PC-3 (cell line): Measurements from ENCODE around the gene HM13. TPM values are rescaled to one million over a fixed set of nuclear protein-coding genes. Genes with fewer than 3 reads are reported as not detected.
A peak's percentile ranks its signal among the peaks of the same experiment; 100 is the strongest.
"Not testable (repeated sequence)": the region's sequence is repeated elsewhere in the genome, so short reads cannot be mapped to it uniquely, and the experiment has no call there.

Source experiments
- ATAC-seq: fragments of 200-7000 bp; cut with Tn5 transposase; 2 replicates; pipeline ENCODE4 v1.9.1; 2020; ENCODE audit warnings: mild to moderate bottlenecking, moderate library complexity
- Bru-seq: library from RNA; stranded (reverse); fragments of 400-500 nt; gene quantifications from one replicate; lab custom pipeline; 2021; lab: Mats Ljungman, UMichigan
- BruChase-seq, 2 experiments: library from RNA; stranded (reverse); fragments of 400-500 nt; gene quantifications; one replicate each; lab custom pipeline; 2021; lab: Mats Ljungman, UMichigan
- BruUV-seq: library from RNA; stranded (reverse); fragments of 400-500 nt; replicated peaks from 2 replicates; lab custom pipeline; 2021; lab: Mats Ljungman, UMichigan
- CTCF ChIA-PET: fragments of 300-600 bp; sonication (Branson Sonifier 250); formaldehyde crosslinking; loops from one replicate; lab custom pipeline; 2022; ENCODE audit warnings: antibody characterized with exemption; lab: Charles Lee
- POLR2A ChIA-PET: fragments of 300-600 bp; sonication (Branson Sonifier 250); formaldehyde crosslinking; loops from one replicate; lab custom pipeline; 2022; ENCODE audit warnings: antibody characterized with exemption; ENCODE audit not compliant: unreplicated experiment; lab: Charles Lee
- DNase-seq: peaks from one replicate; pipeline ENCODE4 v3.0.0-alpha.2; 2015
- H2AFZ ChIP-seq: fragments of 300-600 bp; sonication (generic); 2 replicates; pipeline ENCODE4 v1.6.0; 2016; ENCODE audit warnings: antibody characterized with exemption, low read length
- H3F3A ChIP-seq: fragments of 300-600 bp; sonication (generic); one replicate; pipeline ENCODE4 v1.6.0; 2017; ENCODE audit warnings: antibody characterized with exemption, low read length, control low read depth, mild to moderate bottlenecking; ENCODE audit not compliant: unreplicated experiment
- H3K27ac ChIP-seq: fragments of 300-600 bp; sonication (generic); 2 replicates; pipeline ENCODE4 v1.5.1; 2016; ENCODE audit warnings: mild to moderate bottlenecking, low read length
- H3K27me3 ChIP-seq: fragments of 300-600 bp; sonication (generic); 2 replicates; pipeline ENCODE4 v1.6.1; 2016; ENCODE audit warnings: low read length, mixed read lengths
- H3K36me3 ChIP-seq: fragments of 300-600 bp; sonication (generic); 2 replicates; pipeline ENCODE4 v1.6.1; 2016; ENCODE audit warnings: low read depth, mixed run types, low read length, mixed read lengths
- H3K4me1 ChIP-seq: fragments of 300-600 bp; sonication (generic); 2 replicates; pipeline ENCODE4 v1.5.1; 2016; ENCODE audit warnings: low read length; ENCODE audit not compliant: insufficient read depth
- H3K4me2 ChIP-seq: fragments of 300-600 bp; sonication (generic); 2 replicates; pipeline ENCODE4 v1.6.0; 2016; ENCODE audit warnings: low read length
- H3K4me3 ChIP-seq: fragments of 300-600 bp; sonication (generic); 2 replicates; pipeline ENCODE4 v1.5.1; 2016; ENCODE audit warnings: mild to moderate bottlenecking, low read length, mixed read lengths
- H3K79me2 ChIP-seq: fragments of 300-600 bp; sonication (generic); 2 replicates; pipeline ENCODE4 v1.6.1; 2017; ENCODE audit warnings: low read length, mixed read lengths
- H3K9ac ChIP-seq: fragments of 300-600 bp; sonication (generic); 2 replicates; pipeline ENCODE4 v1.6.0; 2016; ENCODE audit warnings: mild to moderate bottlenecking, low read length
- H3K9me2 ChIP-seq: fragments of 300-600 bp; sonication (generic); replicated peaks from 2 replicates; pipeline ENCODE4 v1.6.1; 2016; ENCODE audit warnings: mixed run types, low read length, mixed read lengths
- H3K9me3 ChIP-seq: fragments of 300-600 bp; sonication (generic); 2 replicates; pipeline ENCODE4 v1.6.1; 2016; ENCODE audit warnings: low read length, mixed read lengths
- H4K20me1 ChIP-seq: fragments of 300-600 bp; sonication (generic); 2 replicates; pipeline ENCODE4 v1.6.1; 2016; ENCODE audit warnings: low read length, mixed read lengths
- CTCF ChIP-seq: fragments of 300-600 bp; sonication (generic); conservative IDR thresholded peaks from 2 replicates; pipeline ENCODE4 v1.5.1; 2017; ENCODE audit warnings: antibody characterized with exemption, low read depth, mild to moderate bottlenecking, low read length
- EZH2 ChIP-seq: fragments of 300-600 bp; sonication (generic); IDR thresholded peaks from one replicate; pipeline ENCODE4 v1.6.1; 2017; ENCODE audit warnings: antibody characterized with exemption, mild to moderate bottlenecking, low read length; ENCODE audit not compliant: unreplicated experiment
- EZH2phosphoT487 ChIP-seq: fragments of 300-600 bp; sonication (generic); IDR thresholded peaks from 2 replicates; pipeline ENCODE4 v1.6.1; 2018; ENCODE audit warnings: mild to moderate bottlenecking, antibody characterized with exemption, low read length, borderline replicate concordance
- intact Hi-C: fragments of 100-400 bp; cut with micrococcal nuclease; formaldehyde crosslinking; loops from 2 replicates; pipeline ENCODE4 v1.9.0; 2023
- long read RNA-seq: library from polyadenylated mRNA; unstranded; transcript quantifications from one replicate; pipeline ENCODE4 v2.0.0, GENCODE V29; 2021; ENCODE audit not compliant: unreplicated experiment
- total RNA-seq: library from RNA; depleted of rRNA; stranded (reverse); fragments of >200 nt; gene quantifications from 2 replicates; pipeline ENCODE4 v1.2.3, GENCODE V29; 2014; rRNA removed

Gene HM13
- 99.5 and 125 TPM in 2 replicates for total RNA-seq
- Bru-seq, nascent RNA, result percentile 96 among the genes with signal in this experiment
- percentile 90 among the genes with signal in this experiment for BruChase-seq, experiment 1, labeled RNA remaining after a 6-hour chase
- percentile 91 among the genes with signal in this experiment for BruChase-seq, experiment 2, labeled RNA remaining after a 2-hour chase
- long read RNA-seq, transcript HM13-202 (12 exons, 1,606 nt), result major isoform, 671 of 980 reads
- long read RNA-seq, transcript HM13-201 (13 exons, 1,809 nt), result minor isoform, 25 of 980 reads
- long read RNA-seq, transcript HM13-204 (13 exons, 3,810 nt), result minor isoform, 8 of 980 reads
- long read RNA-seq, transcript HM13-224 (3 exons, 3,932 nt), result minor isoform, 5 of 980 reads
- long read RNA-seq, partial matches to known transcripts, result 59 of 980 reads
- long read RNA-seq, other reads (novel, unspliced or antisense), result 210 of 980 reads

GRCh38 chr20:31514154-31515071, at the start of gene HM13:
HM13 (plus strand) TSS chr20:31514442; CDS start chr20:31514552, 110 bp downstream.
- intact Hi-C loops, result no loop called here
- Histone ChIP-seq H3K4me3 (peak within 1 kb of the TSS; percentile 97), H3K4me1 (peaks cover 24% of the 10 kb centered on the region), H3F3A (no peaks in the 10 kb centered on the region), H3K36me3 (0 out of 2 replicates have a peak, but pooled peaks cover 2% of the 10 kb centered on the region), H3K27me3 (no peaks in the 10 kb centered on the region), H3K27ac (peak within 1 kb of the TSS; percentile 52), H3K9me3 (no peaks in the 10 kb centered on the region), H3K9ac (peak within 1 kb of the TSS; percentile 95), H3K9me2 (no peaks in the 10 kb centered on the region), H2AFZ (peak within 1 kb of the TSS; percentile 83), H3K79me2 (peaks cover 47% of the 10 kb centered on the region), H3K4me2 (peak within 1 kb of the TSS; percentile 97), H4K20me1 (0 out of 2 replicates have a peak, but pooled peaks cover 13% of the 10 kb centered on the region)
- peak; percentile 94 for TF ChIP-seq CTCF
- TF ChIP-seq EZH2, result no peak
- no peak for TF ChIP-seq EZH2phosphoT487
- BruUV-seq, result no TSS peak
- ChIA-PET CTCF (interaction anchor here (0.7 kb wide), 3 partner anchors 15 to 292 kb away, joined by 5 to 12 read pairs (median 5); no protein-coding TSS in a partner anchor), POLR2A (no interaction called here)
- ATAC-seq, result peak; percentile 82
- DNase-seq, result peak; percentile 98

- DNase-seq, H2AFZ ChIP-seq, ATAC-seq, H3K27ac ChIP-seq, H3K9me2 ChIP-seq, BruUV-seq, H3K4me3 ChIP-seq, POLR2A ChIA-PET, H3K9me3 ChIP-seq, H3K9ac ChIP-seq, CTCF ChIA-PET, H3K36me3 ChIP-seq, intact Hi-C loops, H3K4me2 ChIP-seq, H3F3A ChIP-seq, H3K4me1 ChIP-seq, H3K79me2 ChIP-seq, H4K20me1 ChIP-seq: not testable (repeated sequence)
- peaks cover 18% of the 10 kb centered on the region for H3K27me3 ChIP-seq
Measured at GRCh38 chr20:31470946-31471345, 43.3 kb upstream of the HM13 start.
